DND-41 (cell line): Measurements from ENCODE around the gene UST.

Experiments used
- ATAC-seq: fragments of 200-7000 bp; cut with Tn5 transposase; 3 replicates; pipeline ENCODE4 v1.9.1; 2021; ENCODE audit warnings: low read depth; ENCODE audit not compliant: insufficient read depth
- DNase-seq: peaks from one replicate; pipeline ENCODE4 v3.0.0-alpha.2; 2020
- H2AFZ ChIP-seq: 2 replicates; pipeline ENCODE4 v1.6.0; 2012; ENCODE audit warnings: low read depth, low read length
- H3K27ac ChIP-seq: 2 replicates; pipeline ENCODE4 v1.5.1; 2012; ENCODE audit warnings: low read length, inconsistent platforms
- H3K27me3 ChIP-seq: fragments of 200-600 bp; sonication (generic); 2 replicates; pipeline ENCODE4 v1.6.0; 2012; ENCODE audit warnings: low read length, mild to moderate bottlenecking, inconsistent platforms; ENCODE audit not compliant: insufficient read depth, poor library complexity
- H3K36me3 ChIP-seq: 2 replicates; pipeline ENCODE4 v1.5.1; 2012; ENCODE audit warnings: low read length, inconsistent platforms; ENCODE audit not compliant: insufficient read depth
- H3K4me1 ChIP-seq: 2 replicates; pipeline ENCODE4 v1.5.1; 2012; ENCODE audit warnings: mild to moderate bottlenecking, low read length; ENCODE audit not compliant: insufficient read depth
- H3K4me2 ChIP-seq: 2 replicates; pipeline ENCODE4 v1.6.0; 2012; ENCODE audit warnings: mild to moderate bottlenecking, moderate library complexity, low read length, inconsistent platforms; ENCODE audit not compliant: insufficient read depth
- H3K4me3 ChIP-seq, 2 experiments: fragments of 200-600 bp in 1 of 2; shearing (Covaris generic) in 1 of 2; 2 replicates each; pipeline ENCODE4 v1.5.1; 2012 to 2016; ENCODE audit warnings: inconsistent platforms in 2 of 2, low read length in 2 of 2, mild to moderate bottlenecking in 2 of 2, low read depth in 1 of 2, moderate library complexity in 1 of 2
- H3K79me2 ChIP-seq: 2 replicates; pipeline ENCODE4 v1.6.0; 2012; ENCODE audit warnings: low read length, inconsistent platforms; ENCODE audit not compliant: insufficient read depth
- H3K9ac ChIP-seq: 2 replicates; pipeline ENCODE4 v1.6.0; 2012; ENCODE audit warnings: low read depth, mild to moderate bottlenecking, inconsistent platforms, low read length, moderate library complexity
- H3K9me3 ChIP-seq: 2 replicates; pipeline ENCODE4 v1.5.1; 2012; ENCODE audit warnings: low read length, moderate library complexity, mild to moderate bottlenecking, inconsistent platforms; ENCODE audit not compliant: insufficient read depth, severe bottlenecking
- H4K20me1 ChIP-seq: 2 replicates; pipeline ENCODE4 v1.6.0; 2012; ENCODE audit warnings: low read length; ENCODE audit not compliant: insufficient read depth
- EZH2 ChIP-seq: IDR thresholded peaks from 3 replicates; pipeline ENCODE4 v1.6.1; 2012; ENCODE audit warnings: borderline replicate concordance, low read depth, mild to moderate bottlenecking, moderate library complexity, low read length, inconsistent platforms; ENCODE audit not compliant: severe bottlenecking
- TF ChIP-seq, protein P1 (sequence below): IDR thresholded peaks from 2 replicates; pipeline ENCODE4 v1.5.1; 2012; ENCODE audit warnings: borderline replicate concordance, low read length, moderate library complexity, mild to moderate bottlenecking; ENCODE audit not compliant: poor library complexity, severe bottlenecking; ENCODE audit errors: extremely low read depth

Gene UST

DNA sequence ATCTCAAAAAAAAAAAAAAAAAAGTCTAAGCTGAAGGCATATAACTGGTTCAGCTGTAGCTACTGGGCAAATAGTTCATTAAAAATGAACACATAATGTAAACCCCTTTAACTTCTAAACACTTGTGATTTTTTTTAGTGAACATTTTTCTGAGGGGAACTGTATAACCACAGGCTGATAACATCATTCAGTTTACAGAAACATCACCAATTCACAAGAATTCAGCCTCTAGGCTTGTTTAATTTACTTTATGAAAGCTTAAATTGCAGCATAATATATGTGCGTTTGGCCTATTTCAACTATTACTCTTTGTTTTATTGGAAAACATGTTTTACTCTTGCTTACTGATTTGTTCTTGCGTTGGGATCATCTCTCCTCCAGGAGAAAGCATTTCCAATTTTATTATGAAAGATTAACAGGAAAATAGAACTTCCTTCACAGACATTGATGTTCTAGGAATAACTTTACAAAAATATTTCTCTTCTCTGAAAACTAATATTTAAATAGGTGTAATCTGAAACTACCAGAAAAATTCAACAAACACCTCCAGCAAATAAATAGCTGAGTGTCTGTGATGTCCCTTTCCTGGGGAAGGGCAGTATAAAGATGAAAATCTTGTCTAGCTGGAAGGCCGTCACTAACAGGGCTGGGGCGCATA lies 284.5 kb downstream of the UST start:
- no peaks in the 10 kb centered on the region for H3K36me3 ChIP-seq
- H3K4me2 ChIP-seq = peak overlapping the region; percentile 40
- peaks cover 59% of the 10 kb centered on the region for H3K4me1 ChIP-seq
- no peak for DNase-seq
- peaks cover 2% of the 10 kb centered on the region for H3K9me3 ChIP-seq
- no peaks in the 10 kb centered on the region for H4K20me1 ChIP-seq
- H3K27ac ChIP-seq = peak overlapping the region; percentile 76
- no peak for TF ChIP-seq EZH2
- no peak overlapping the region; a peak in 1 of 4 replicates for H3K4me3 ChIP-seq
- peak; percentile 75 for ATAC-seq
- no peaks in the 10 kb centered on the region for H3K27me3 ChIP-seq
- H3K9ac ChIP-seq = peak overlapping the region; percentile 30
- no peak overlapping the region for H2AFZ ChIP-seq
- H3K79me2 ChIP-seq = no peaks in the 10 kb centered on the region

DNA sequence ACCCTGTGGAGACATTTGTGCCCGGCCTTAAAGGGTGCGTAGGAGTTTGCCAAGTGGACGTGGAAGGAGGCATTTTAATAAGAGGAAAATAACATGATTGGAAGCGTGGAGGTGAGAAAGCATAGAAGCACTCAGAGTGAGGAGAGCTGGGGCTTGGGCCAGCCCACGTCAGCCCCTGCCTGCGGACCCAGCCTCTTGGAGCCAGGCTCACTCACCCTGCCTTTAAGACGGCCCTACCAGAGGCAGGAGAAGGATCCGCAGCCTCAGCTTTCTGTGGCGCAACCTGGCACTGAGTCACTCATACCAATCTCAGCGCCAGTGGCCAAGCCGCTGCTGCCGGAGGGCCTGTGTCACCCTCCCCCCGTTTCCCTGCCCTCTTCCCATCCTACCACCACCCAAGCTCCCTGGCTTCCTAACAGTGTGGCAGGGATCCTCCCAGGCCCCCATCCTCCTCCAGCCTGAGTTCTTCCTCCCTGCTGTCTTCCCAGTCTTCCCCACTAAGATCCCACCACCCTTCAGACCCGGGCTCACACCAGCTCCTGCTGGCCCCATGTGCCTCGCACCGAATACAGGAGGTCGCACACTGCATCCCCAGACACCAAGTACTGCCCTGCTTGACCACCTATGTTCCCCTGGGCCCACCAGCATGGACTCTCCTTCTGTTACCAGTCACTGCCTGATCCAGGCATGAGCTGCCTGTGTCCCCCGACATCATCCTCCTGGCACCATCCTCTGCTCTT lies 285.2 kb downstream of the UST start:
- no peaks in the 10 kb centered on the region for H4K20me1 ChIP-seq
- peak overlapping the region; percentile 30 for H3K9ac ChIP-seq
- H3K4me2 ChIP-seq = peak overlapping the region; percentile 27; the same call in 1 of the 2 replicates
- no peaks in the 10 kb centered on the region for H3K9me3 ChIP-seq
- no peaks in the 10 kb centered on the region for H3K36me3 ChIP-seq
- ATAC-seq (peak; percentile 18; the same call in 2 of the 3 replicates), DNase-seq (peak; percentile 27)
- no peaks in the 10 kb centered on the region for H3K79me2 ChIP-seq
- TF ChIP-seq, protein P1, sequence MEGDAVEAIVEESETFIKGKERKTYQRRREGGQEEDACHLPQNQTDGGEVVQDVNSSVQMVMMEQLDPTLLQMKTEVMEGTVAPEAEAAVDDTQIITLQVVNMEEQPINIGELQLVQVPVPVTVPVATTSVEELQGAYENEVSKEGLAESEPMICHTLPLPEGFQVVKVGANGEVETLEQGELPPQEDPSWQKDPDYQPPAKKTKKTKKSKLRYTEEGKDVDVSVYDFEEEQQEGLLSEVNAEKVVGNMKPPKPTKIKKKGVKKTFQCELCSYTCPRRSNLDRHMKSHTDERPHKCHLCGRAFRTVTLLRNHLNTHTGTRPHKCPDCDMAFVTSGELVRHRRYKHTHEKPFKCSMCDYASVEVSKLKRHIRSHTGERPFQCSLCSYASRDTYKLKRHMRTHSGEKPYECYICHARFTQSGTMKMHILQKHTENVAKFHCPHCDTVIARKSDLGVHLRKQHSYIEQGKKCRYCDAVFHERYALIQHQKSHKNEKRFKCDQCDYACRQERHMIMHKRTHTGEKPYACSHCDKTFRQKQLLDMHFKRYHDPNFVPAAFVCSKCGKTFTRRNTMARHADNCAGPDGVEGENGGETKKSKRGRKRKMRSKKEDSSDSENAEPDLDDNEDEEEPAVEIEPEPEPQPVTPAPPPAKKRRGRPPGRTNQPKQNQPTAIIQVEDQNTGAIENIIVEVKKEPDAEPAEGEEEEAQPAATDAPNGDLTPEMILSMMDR = no peak
- TF ChIP-seq EZH2 = no peak
- H2AFZ ChIP-seq = no peak overlapping the region
- peaks cover 59% of the 10 kb centered on the region for H3K4me1 ChIP-seq
- no peaks in the 10 kb centered on the region for H3K27me3 ChIP-seq
- peak overlapping the region in 1 of 2 experiments; percentile 14; a peak in 1 of 4 replicates for H3K4me3 ChIP-seq
- H3K27ac ChIP-seq = peak overlapping the region; percentile 76

DNA sequence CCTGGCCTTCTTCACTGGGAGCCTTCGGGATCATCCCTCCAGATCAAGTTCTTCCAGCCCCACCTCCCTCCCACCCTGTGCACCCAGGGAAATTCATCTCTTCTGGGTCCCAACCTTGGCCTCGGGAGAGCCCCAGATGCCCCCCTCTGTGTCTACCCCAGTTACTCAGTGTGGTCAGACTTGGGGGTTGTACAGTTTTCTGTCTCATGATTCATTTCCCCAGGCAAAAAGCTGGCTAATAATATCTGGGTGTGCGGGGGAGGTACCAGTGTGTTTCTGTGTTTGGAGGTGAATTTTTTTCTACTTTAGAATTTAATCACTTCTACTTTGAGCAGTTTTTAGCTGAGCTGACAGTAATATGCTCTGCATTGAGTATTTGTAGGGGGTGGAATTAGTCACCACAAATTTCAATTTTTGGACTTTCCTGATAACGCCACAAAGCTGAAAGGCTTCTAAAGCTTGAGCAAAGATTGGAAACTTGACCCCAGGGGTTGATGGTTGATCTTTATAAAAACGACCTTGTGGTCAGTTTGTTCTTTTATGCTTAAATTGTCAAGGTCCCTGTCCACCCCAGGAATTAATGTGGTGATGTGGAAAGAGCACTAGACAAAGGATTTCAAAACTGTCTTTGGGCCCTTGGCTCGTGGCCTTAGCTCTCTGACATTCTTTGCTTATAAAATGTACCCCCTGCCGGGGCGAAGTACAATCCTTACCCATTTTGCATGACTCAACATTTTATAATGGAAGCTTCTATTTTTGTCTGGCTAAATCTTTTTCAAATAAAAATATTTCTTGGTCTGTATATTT lies 286.0 kb downstream of the UST start:
- peak; percentile 40 for DNase-seq
- H3K4me3 ChIP-seq = peak overlapping the region in 1 of 2 experiments; percentile 14; a peak in 1 of 4 replicates
- H3K4me2 ChIP-seq = no peak overlapping the region; the same call in 1 of the 2 replicates
- no peak overlapping the region for H2AFZ ChIP-seq
- no peaks in the 10 kb centered on the region for H3K9me3 ChIP-seq
- H3K27ac ChIP-seq = peak overlapping the region; percentile 76
- H3K79me2 ChIP-seq = no peaks in the 10 kb centered on the region
- peaks cover 59% of the 10 kb centered on the region for H3K4me1 ChIP-seq
- ATAC-seq = peak; percentile 39; the same call in 2 of the 3 replicates
- H3K9ac ChIP-seq = peak overlapping the region; percentile 30
- no peaks in the 10 kb centered on the region for H3K36me3 ChIP-seq
- H3K27me3 ChIP-seq = no peaks in the 10 kb centered on the region
- no peak for TF ChIP-seq EZH2
- TF ChIP-seq, protein P1 = no peak
- H4K20me1 ChIP-seq = no peaks in the 10 kb centered on the region
